ENCODE results near the gene SBNO2.
"Not testable (repeated sequence)": the region's sequence is repeated elsewhere in the genome, so short reads cannot be mapped to it uniquely, and the experiment has no call there.

Gene SBNO2

GRCh38 chr19:1214299-1214861 is 40.3 kb upstream of the SBNO2 start:
- peak; percentile 3; the same call in 2 of the 3 replicates for ATAC-seq

GRCh38 chr19:1213391-1214286 is 39.6 kb upstream of the SBNO2 start:
- ATAC-seq: peak; percentile 78

More at GRCh38 chr19:1214299-1214861, 40.3 kb upstream of the SBNO2 start:
- no peak for TF ChIP-seq CSRNP3 (CRISPR knock-in tag; IDR thresholded peaks at IDR 0.05)
- no peak for TF ChIP-seq BACH2 (CRISPR knock-in tag; IDR thresholded peaks at IDR 0.05; ENCODE audit: borderline replicate concordance)
- no peak for TF ChIP-seq ZNF8 (CRISPR knock-in tag; IDR thresholded peaks at IDR 0.05)
- TF ChIP-seq TCF4 (CRISPR knock-in tag; IDR thresholded peaks at IDR 0.05; ENCODE audit: borderline replicate concordance): no peak
- no peak for TF ChIP-seq ZNF565 (CRISPR knock-in tag; conservative IDR thresholded peaks at IDR 0.05; ENCODE audit: low read depth)
- TF ChIP-seq OSR1 (CRISPR knock-in tag; IDR thresholded peaks at IDR 0.05): no peak
- no peak for TF ChIP-seq ESRRG (CRISPR knock-in tag; IDR thresholded peaks at IDR 0.05)
- no peak for TF ChIP-seq TOX (CRISPR knock-in tag; IDR thresholded peaks at IDR 0.05; ENCODE audit: borderline replicate concordance)
- no peak for TF ChIP-seq SNAI2 (CRISPR knock-in tag; IDR thresholded peaks at IDR 0.05)
- no peak for TF ChIP-seq CSDC2 (CRISPR knock-in tag; IDR thresholded peaks at IDR 0.05)
- TF ChIP-seq GLIS3 (CRISPR knock-in tag; IDR thresholded peaks at IDR 0.05): no peak
- no peak for TF ChIP-seq ISL1 (CRISPR knock-in tag; IDR thresholded peaks at IDR 0.05)
- no peak for TF ChIP-seq ZNF70 (CRISPR knock-in tag; IDR thresholded peaks at IDR 0.05)
- no peak for TF ChIP-seq ZFP30 (CRISPR knock-in tag; IDR thresholded peaks at IDR 0.05)

GRCh38 chr19:1211494-1212234 is 37.6 kb upstream of the SBNO2 start:
- no peak for ATAC-seq

More at GRCh38 chr19:1213391-1214286, 39.6 kb upstream of the SBNO2 start:
- no peak for TF ChIP-seq CSRNP3 (CRISPR knock-in tag; IDR thresholded peaks at IDR 0.05)

GRCh38 chr19:1210227-1210538 is 36.1 kb upstream of the SBNO2 start:
- TF ChIP-seq CSRNP3 (CRISPR knock-in tag; IDR thresholded peaks at IDR 0.05) (no peak), POU6F1 (CRISPR knock-in tag; IDR thresholded peaks at IDR 0.05; ENCODE audit: borderline replicate concordance, low read depth) (no peak), ISL1 (CRISPR knock-in tag; IDR thresholded peaks at IDR 0.05) (no peak), RARB (CRISPR knock-in tag; IDR thresholded peaks at IDR 0.05) (no peak), ZC3H10 (CRISPR knock-in tag; IDR thresholded peaks at IDR 0.05) (no peak), TOX (CRISPR knock-in tag; IDR thresholded peaks at IDR 0.05; ENCODE audit: borderline replicate concordance) (no peak)
- ATAC-seq: no peak

More at GRCh38 chr19:1211494-1212234, 37.6 kb upstream of the SBNO2 start:
- TF ChIP-seq RARB (CRISPR knock-in tag; IDR thresholded peaks at IDR 0.05): no peak
- TF ChIP-seq POU6F1 (CRISPR knock-in tag; IDR thresholded peaks at IDR 0.05; ENCODE audit: borderline replicate concordance, low read depth): no peak

- ATAC-seq: not testable (repeated sequence)
Observed at GRCh38 chr19:1208830-1209229, 34.8 kb upstream of the SBNO2 start.
